Gastrocnemius medialis (tissue), 4 donors: ENCODE results near the gene EGFLAM. TPM values are rescaled to one million over a fixed set of nuclear protein-coding genes. Genes with fewer than 3 reads are reported as not detected.

Source experiments
- ATAC-seq, 2 donors: fragments of 150-250 bp; one replicate each; pipeline ENCODE4 v1.9.1; 2016
- DNase-seq, 2 donors: peaks; one replicate each; pipeline ENCODE4 v3.0.0-alpha.2; 2019
- H3K27ac ChIP-seq, 4 donors: fragments of 200-600 bp; sonication (generic); 1 replicate in 1 of 4; 2 replicates in 3 of 4; pipeline ENCODE4 v1.5.1; 2016 to 2018; ENCODE audit warnings: mild to moderate bottlenecking in 2 of 4, moderate library complexity in 1 of 4
- H3K27me3 ChIP-seq, 3 donors: fragments of 200-600 bp; sonication (generic) in 2 of 3; 1 replicate in 1 of 3; 2 replicates in 2 of 3; pipeline versions ENCODE4 v1.5.1 to v1.6.0; 2016 to 2019; ENCODE audit warnings: mild to moderate bottlenecking in 1 of 3, moderate library complexity in 1 of 3
- H3K36me3 ChIP-seq, 2 donors: fragments of 200-600 bp; sonication (generic) in 1 of 2; one replicate each; pipeline ENCODE4 v1.5.1; 2017 to 2018
- H3K4me1 ChIP-seq, 2 donors: fragments of 200-600 bp; sonication (generic) in 1 of 2; one replicate each; pipeline ENCODE4 v1.5.1; 2016 to 2017; ENCODE audit warnings: mild to moderate bottlenecking in 2 of 2
- H3K4me3 ChIP-seq, 4 donors: fragments of 200-600 bp; sonication (generic) in 3 of 4; 1 replicate in 1 of 4; 2 replicates in 3 of 4; pipeline ENCODE4 v1.5.1; 2016 to 2019; ENCODE audit warnings: mild to moderate bottlenecking in 2 of 4
- H3K9me3 ChIP-seq, 3 donors: fragments of 200-600 bp; sonication (generic) in 2 of 3; 1 replicate in 1 of 3; 2 replicates in 2 of 3; pipeline ENCODE4 v1.5.1; 2016 to 2019
- POLR2A ChIP-seq, 2 donors: fragments of 450-650 bp; IDR thresholded peaks; one replicate each; pipeline ENCODE4 v1.6.1; 2017; ENCODE audit warnings: antibody characterized with exemption in 2 of 2, mild to moderate bottlenecking in 2 of 2, moderate library complexity in 2 of 2
- in situ Hi-C, 4 donors: fragments of 200-750 bp; cut with MboI; loops; one replicate each; pipeline versions ENCODE4 v1.15.0 to v1.8.0; 2017; ENCODE audit warnings: low sequenced_read_pairs in 4 of 4
- intact Hi-C: fragments of 100-400 bp; cut with DNase I; formaldehyde crosslinking; loops from one replicate; pipeline ENCODE4 v1.15.1; 2023; ENCODE audit warnings: low total_unique reads
- total RNA-seq, 4 donors: library from RNA; depleted of rRNA; stranded (reverse); fragments of >200 nt; gene quantifications; one replicate each; pipeline versions ENCODE4 v1.1.0 to v1.2.3, GENCODE V29; 2016
- TF ChIP-seq, protein P1 (sequence below), 5 experiments: fragments of 450-650 bp in 3 of 5; fragments of 200-600 bp in 2 of 5; sonication (generic) in 2 of 5; IDR thresholded peaks in 4 of 5; conservative IDR thresholded peaks in 1 of 5; 1 replicate in 4 of 5; 2 replicates in 1 of 5; pipeline ENCODE4 v1.5.1; 2016 to 2019; ENCODE audit warnings: antibody characterized with exemption in 5 of 5, mild to moderate bottlenecking in 3 of 5, moderate library complexity in 3 of 5

The EGFLAM gene
- total RNA-seq, 4 donors from 2014 or later = 19.2 to 36.4 (median 32.7) TPM

DNA sequence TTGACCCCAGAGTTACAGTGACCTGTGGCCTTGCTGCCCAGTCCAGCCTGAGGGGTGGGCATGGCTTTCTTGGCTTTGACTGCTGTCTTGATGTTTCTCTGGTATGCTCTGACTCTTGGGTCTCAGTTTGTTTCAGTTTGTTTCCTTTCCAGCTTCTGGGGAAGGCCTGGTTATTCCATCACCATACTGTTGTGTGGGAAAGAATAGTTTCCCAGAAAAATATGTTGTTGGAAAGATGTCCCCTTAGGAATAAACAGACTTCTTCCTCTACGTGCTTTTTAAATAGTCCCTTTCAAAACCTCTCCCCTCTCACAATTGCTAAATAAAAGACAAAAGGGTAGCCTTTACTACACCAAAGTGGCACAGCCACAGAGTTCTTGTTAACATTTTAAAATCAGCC is 49.5 kb downstream of the EGFLAM start:
- Histone ChIP-seq H3K36me3 (no peaks in the 10 kb centered on the region), H3K4me1 (no peaks in the 10 kb centered on the region), H3K27ac (peak overlapping the region; percentile 11 to 66 (median 57)), H3K27me3 (no peaks in the 10 kb centered on the region), H3K9me3 (peaks cover 0 to 5% (median 0%) of the 10 kb centered on the region in 3 donors), H3K4me3 (no peak overlapping the region)
- TF ChIP-seq, protein P1, sequence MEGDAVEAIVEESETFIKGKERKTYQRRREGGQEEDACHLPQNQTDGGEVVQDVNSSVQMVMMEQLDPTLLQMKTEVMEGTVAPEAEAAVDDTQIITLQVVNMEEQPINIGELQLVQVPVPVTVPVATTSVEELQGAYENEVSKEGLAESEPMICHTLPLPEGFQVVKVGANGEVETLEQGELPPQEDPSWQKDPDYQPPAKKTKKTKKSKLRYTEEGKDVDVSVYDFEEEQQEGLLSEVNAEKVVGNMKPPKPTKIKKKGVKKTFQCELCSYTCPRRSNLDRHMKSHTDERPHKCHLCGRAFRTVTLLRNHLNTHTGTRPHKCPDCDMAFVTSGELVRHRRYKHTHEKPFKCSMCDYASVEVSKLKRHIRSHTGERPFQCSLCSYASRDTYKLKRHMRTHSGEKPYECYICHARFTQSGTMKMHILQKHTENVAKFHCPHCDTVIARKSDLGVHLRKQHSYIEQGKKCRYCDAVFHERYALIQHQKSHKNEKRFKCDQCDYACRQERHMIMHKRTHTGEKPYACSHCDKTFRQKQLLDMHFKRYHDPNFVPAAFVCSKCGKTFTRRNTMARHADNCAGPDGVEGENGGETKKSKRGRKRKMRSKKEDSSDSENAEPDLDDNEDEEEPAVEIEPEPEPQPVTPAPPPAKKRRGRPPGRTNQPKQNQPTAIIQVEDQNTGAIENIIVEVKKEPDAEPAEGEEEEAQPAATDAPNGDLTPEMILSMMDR (IDR thresholded peaks at IDR 0.05 in 4 of 5, conservative IDR thresholded peaks at IDR 0.05 in 1 of 5) = no peak
- TF ChIP-seq POLR2A (IDR thresholded peaks at IDR 0.05) = no peak
- ATAC-seq (no peak), DNase-seq (no peak)
- in situ Hi-C loops (no loop called here), intact Hi-C loops (no loop called here)

GRCh38 chr5:38316544-38317224 is 58.3 kb downstream of the EGFLAM start:
- Histone ChIP-seq H3K4me3 (no peak overlapping the region), H3K9me3 (no peaks in the 10 kb centered on the region), H3K4me1 (peaks cover 0 to 3% of the 10 kb centered on the region in 2 donors), H3K36me3 (no peaks in the 10 kb centered on the region), H3K27me3 (no peaks in the 10 kb centered on the region), H3K27ac (peak overlapping the region; percentile 7 to 55 (median 36))
- no peak for TF ChIP-seq POLR2A (IDR thresholded peaks at IDR 0.05)
- TF ChIP-seq, protein P1 (IDR thresholded peaks at IDR 0.05 in 4 of 5, conservative IDR thresholded peaks at IDR 0.05 in 1 of 5) = no peak
- intact Hi-C loops (no loop called here), in situ Hi-C loops (no loop called here)
- peak; percentile 60 to 82 for ATAC-seq
- peak; percentile 14 to 54 for DNase-seq

- in situ Hi-C loops (no loop called here), intact Hi-C loops (no loop called here)
- no peak overlapping the region for H3K4me3 ChIP-seq
- DNase-seq (no peak), ATAC-seq (no peak)
- H3K9me3 ChIP-seq = no peaks in the 10 kb centered on the region
- no peaks in the 10 kb centered on the region for H3K27me3 ChIP-seq
- H3K4me1 ChIP-seq = peaks cover 0 to 3% of the 10 kb centered on the region in 2 donors
- TF ChIP-seq POLR2A (IDR thresholded peaks at IDR 0.05) = no peak
- TF ChIP-seq, protein P1 (IDR thresholded peaks at IDR 0.05 in 4 of 5, conservative IDR thresholded peaks at IDR 0.05 in 1 of 5) = no peak
- peak overlapping the region in 2 of 4 donors; percentile 39 to 40 for H3K27ac ChIP-seq
- H3K36me3 ChIP-seq = no peaks in the 10 kb centered on the region
Measured at GRCh38 chr5:38317868-38318267, 59.5 kb downstream of the EGFLAM start.

GRCh38 chr5:38319491-38319890 is 61.1 kb downstream of the EGFLAM start:
- Histone ChIP-seq H3K27me3 (no peaks in the 10 kb centered on the region), H3K4me1 (peaks cover 0 to 3% of the 10 kb centered on the region in 2 donors), H3K36me3 (no peaks in the 10 kb centered on the region), H3K27ac (no peak overlapping the region), H3K4me3 (no peak overlapping the region), H3K9me3 (no peaks in the 10 kb centered on the region)
- intact Hi-C loops = no loop called here
- DNase-seq (no peak), ATAC-seq (no peak)
- in situ Hi-C loops = no loop called here
- TF ChIP-seq, protein P1 (IDR thresholded peaks at IDR 0.05 in 4 of 5, conservative IDR thresholded peaks at IDR 0.05 in 1 of 5) = no peak
- no peak for TF ChIP-seq POLR2A (IDR thresholded peaks at IDR 0.05)
